ENCODE measurements around the gene CFAP53. TPM values are rescaled to one million over a fixed set of nuclear protein-coding genes. Genes with fewer than 3 reads are reported as not detected.

Gene CFAP53
- total and polyA plus RNA-seq, 8 donors: 0.25 to 1.5 (median 0.39) TPM

GRCh38 chr18:50281972-50282520, 15.8 kb upstream of the CFAP53 start:
- FAIRE-seq (no peak), ATAC-seq (no peak), DNase-seq (peak in 1 of 6 donors; percentile 29)
- H3K27me3 ChIP-seq: no peaks in the 10 kb centered on the region
- no peaks in the 10 kb centered on the region for H3K9me3 ChIP-seq
- H3K27ac ChIP-seq: peak overlapping the region; percentile 88 to 96 (median 94)
- H3K4me3 ChIP-seq: peak overlapping the region; percentile 52 to 95 (median 86)
- intact Hi-C loops (cut with DNase I): no loop called here
- 26 to 41% methylated on average over 23 to 35 of the region's 35 CpGs for WGBS, 2 donors
- no peak for TF ChIP-seq CTCF (IDR thresholded peaks at IDR 0.05)
- peaks cover 9 to 21% (median 14%) of the 10 kb centered on the region in 3 donors for H3K4me1 ChIP-seq
- peaks cover 0 to 10% (median 0%) of the 10 kb centered on the region in 3 donors for H3K36me3 ChIP-seq

- peak within 1 kb of the TSS; percentile 52 to 95 (median 86) for H3K4me3 ChIP-seq
- ATAC-seq: peak; percentile 93 to 96 (median 93)
- peaks cover 9 to 19% (median 14%) of the 10 kb centered on the region in 3 donors for H3K4me1 ChIP-seq
- H3K27ac ChIP-seq: peak within 1 kb of the TSS; percentile 88 to 96 (median 94)
- intact Hi-C loops (cut with DNase I): no loop called here
- no peaks in the 10 kb centered on the region for H3K27me3 ChIP-seq
- 0% methylated on average over 58 to 63 of the region's 63 CpGs for WGBS, 2 donors
- H3K36me3 ChIP-seq: peaks cover 6 to 16% (median 6%) of the 10 kb centered on the region in 3 donors
- FAIRE-seq: peak; percentile 75
- H3K9me3 ChIP-seq: no peaks in the 10 kb centered on the region
- peak in 3 of 4 donors; percentile 6 to 28 (median 9) for TF ChIP-seq CTCF (IDR thresholded peaks at IDR 0.05)
- DNase-seq: peak; percentile 95 to 99 (median 98)
These were observed 15.1 kb upstream of the CFAP53 start, which contains the start of gene MBD1 for GRCh38 chr18:50281295-50281971. TSS of gene MBD1 (minus strand) at chr18:50281523. CDS start at chr18:50279992, 1,531 bp downstream.

GRCh38 chr18:50280707-50281294, 14.5 kb upstream of the CFAP53 start:
- H3K27me3 ChIP-seq: no peaks in the 10 kb centered on the region
- no peaks in the 10 kb centered on the region for H3K9me3 ChIP-seq
- no peak for FAIRE-seq
- WGBS, 2 donors: 0 to 1% methylated on average over 16 of the region's 16 CpGs
- peak overlapping the region; percentile 88 to 96 (median 94) for H3K27ac ChIP-seq
- no peak for ATAC-seq
- TF ChIP-seq CTCF (IDR thresholded peaks at IDR 0.05): no peak
- peaks cover 9 to 18% (median 14%) of the 10 kb centered on the region in 3 donors for H3K4me1 ChIP-seq
- intact Hi-C loops (cut with DNase I): no loop called here
- no peak for DNase-seq
- peak overlapping the region; percentile 52 to 95 (median 86) for H3K4me3 ChIP-seq
- H3K36me3 ChIP-seq: peaks cover 6 to 22% (median 12%) of the 10 kb centered on the region in 3 donors

- WGBS, 2 donors: 87 to 96% methylated on average over 7 of the region's 7 CpGs
- Histone ChIP-seq H3K27me3 (no peaks in the 10 kb centered on the region), H3K36me3 (peaks cover 12 to 33% (median 23%) of the 10 kb centered on the region in 3 donors), H3K4me3 (peak overlapping the region in 2 of 4 donors; percentile 90 to 95), H3K4me1 (peaks cover 9 to 18% (median 14%) of the 10 kb centered on the region in 3 donors), H3K27ac (no peak overlapping the region), H3K9me3 (no peaks in the 10 kb centered on the region)
- FAIRE-seq (no peak), DNase-seq (peak in 1 of 6 donors; percentile 41), ATAC-seq (no peak)
- TF ChIP-seq CTCF (IDR thresholded peaks at IDR 0.05): no peak
- intact Hi-C loops (cut with DNase I): no loop called here
These were observed 13.5 kb upstream of the CFAP53 start for GRCh38 chr18:50279752-50280151.
